HG03280 (cell line): ENCODE measurements around the gene ZBTB45.

Experiments used
- ATAC-seq: cut with Tn5 transposase; IDR thresholded peaks from one replicate; pipeline ENCODE4 v1.9.1; 2021; ENCODE audit warnings: mild to moderate bottlenecking, moderate library complexity; ENCODE audit not compliant: unreplicated experiment

Gene ZBTB45

GRCh38 chr19:58519355-58520256 lies at the start of gene ZBTB45:
TSS of gene ZBTB45 (minus strand) at chr19:58519810. CDS start at chr19:58517673, 2,137 bp downstream.
- peak; percentile 81 for ATAC-seq

- ATAC-seq = no peak
Observed at GRCh38 chr19:58568453-58569130, 49.0 kb upstream of the ZBTB45 start.

- no peak for ATAC-seq
Observed at GRCh38 chr19:58566989-58567388, 47.4 kb upstream of the ZBTB45 start.

- no peak for ATAC-seq
Observed at GRCh38 chr19:58563823-58564222, 44.2 kb upstream of the ZBTB45 start.

- no peak for ATAC-seq
Observed at GRCh38 chr19:58563034-58563573, 43.5 kb upstream of the ZBTB45 start.

GRCh38 chr19:58562122-58563033 lies 42.8 kb upstream of the ZBTB45 start:
- no peak for ATAC-seq

- no peak for ATAC-seq
Observed at GRCh38 chr19:58561373-58562121, 41.9 kb upstream of the ZBTB45 start.

- no peak for ATAC-seq
Observed at GRCh38 chr19:58560921-58561320, 41.3 kb upstream of the ZBTB45 start.

GRCh38 chr19:58560007-58560887 lies 40.6 kb upstream of the ZBTB45 start:
- no peak for ATAC-seq

- no peak for ATAC-seq
Observed at GRCh38 chr19:58559275-58560006, 39.8 kb upstream of the ZBTB45 start.

GRCh38 chr19:58558623-58559274 lies 39.1 kb upstream of the ZBTB45 start:
- ATAC-seq = peak; percentile 57

- ATAC-seq = peak; percentile 2
Observed at GRCh38 chr19:58558066-58558622, 38.5 kb upstream of the ZBTB45 start, which contains the start of gene UBE2M. TSS of gene UBE2M (minus strand) at chr19:58558611. CDS start at chr19:58558381, 230 bp downstream.

GRCh38 chr19:58557221-58558065 lies 37.8 kb upstream of the ZBTB45 start:
- ATAC-seq = no peak

GRCh38 chr19:58556622-58557220 lies 37.1 kb upstream of the ZBTB45 start:
- ATAC-seq = no peak

GRCh38 chr19:58555920-58556621 lies 36.5 kb upstream of the ZBTB45 start:
- no peak for ATAC-seq
